ENCODE measurements around the gene SEMA4A.
"Not testable (repeated sequence)": the region's sequence is repeated elsewhere in the genome, so short reads cannot be mapped to it uniquely, and the experiment has no call there.

DNA sequence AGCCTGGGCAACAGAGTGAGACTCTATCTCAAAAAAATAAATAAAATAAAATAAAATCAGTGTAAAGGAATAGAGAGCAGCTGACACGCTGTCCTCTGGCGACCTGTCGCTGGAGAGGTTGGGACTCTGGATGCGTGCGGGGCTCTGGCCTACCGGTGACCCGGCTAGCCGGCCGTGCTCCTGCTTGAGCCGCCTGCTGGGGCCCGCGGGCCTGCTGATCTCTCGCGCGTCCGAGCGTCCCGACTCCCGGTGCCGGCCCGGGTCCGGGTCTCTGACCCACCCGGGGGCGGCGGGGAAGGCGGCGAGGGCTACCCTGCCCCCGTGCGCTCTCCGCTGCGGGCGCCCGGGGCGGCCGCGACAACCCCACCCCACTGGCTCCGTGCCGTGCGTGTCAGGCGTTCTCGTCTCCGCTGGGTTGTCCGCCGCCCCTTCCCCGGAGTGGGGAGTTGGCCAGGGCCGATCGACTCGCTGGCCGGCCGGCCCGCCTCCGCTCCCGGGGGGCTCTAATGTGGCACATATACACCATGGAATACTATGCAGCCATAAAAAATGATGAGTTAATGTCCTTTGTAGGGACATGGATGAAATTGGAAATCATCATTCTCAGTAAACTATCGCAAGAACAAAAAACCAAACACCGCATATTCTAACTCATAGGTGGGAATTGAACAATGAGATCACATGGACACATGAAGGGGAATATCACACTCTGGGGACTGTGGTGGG, 63.1 kb downstream of the SEMA4A start:
- not testable (repeated sequence) for TF ChIP-seq CTCF (IDR thresholded peaks at IDR 0.05); POLR2A (IDR thresholded peaks at IDR 0.05; ENCODE audit: low read depth)
